ENCODE measurements around the gene AP4S1. TPM values are rescaled to one million over a fixed set of nuclear protein-coding genes. Genes with fewer than 3 reads are reported as not detected.
"Not testable (repeated sequence)": the region's sequence is repeated elsewhere in the genome, so short reads cannot be mapped to it uniquely, and the experiment has no call there.

The AP4S1 gene
- total RNA-seq, 1 donor from 2014 or later, result 5.3 TPM

GRCh38 chr14:31045501-31046080 lies 20.1 kb downstream of the AP4S1 start:
- Mint-ChIP-seq H3K9me3 (ENCODE audit: low read depth) (no peaks in the 10 kb centered on the region), H3K36me3 (ENCODE audit: low read depth) (no peaks in the 10 kb centered on the region), H3K27ac (ENCODE audit: unreplicated experiment) (no peak overlapping the region), H3K27me3 (ENCODE audit: low read depth) (no peaks in the 10 kb centered on the region), H3K4me1 (ENCODE audit: low read depth) (no peaks in the 10 kb centered on the region), H3K4me3 (ENCODE audit: unreplicated experiment) (no peak overlapping the region)
- TF ChIP-seq CTCF (IDR thresholded peaks at IDR 0.05), result no peak
- no peak for DNase-seq (ENCODE audit: low spot score)

DNA sequence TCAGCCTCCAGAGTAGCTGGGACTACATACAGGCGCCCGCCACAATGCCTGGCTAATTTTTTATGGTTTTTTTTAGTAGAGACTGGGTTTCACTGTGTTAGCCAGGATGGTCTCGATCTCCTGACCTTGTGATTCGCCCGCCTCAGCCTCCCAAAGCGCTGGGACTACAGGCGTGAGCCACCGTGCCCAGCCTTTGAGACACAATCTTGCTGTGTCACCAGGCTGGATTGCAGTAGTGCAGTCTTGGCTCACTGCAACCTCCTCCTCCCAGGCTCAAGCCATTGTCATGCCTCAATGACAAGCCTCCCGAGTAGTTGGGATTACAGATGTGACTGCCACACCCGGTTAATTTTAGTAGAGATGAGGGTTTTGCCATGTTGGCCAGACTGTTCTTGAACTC lies 22.1 kb downstream of the AP4S1 start:
- no peaks in the 10 kb centered on the region for H3K9me3 Mint-ChIP-seq (ENCODE audit: low read depth)
- H3K36me3 Mint-ChIP-seq (ENCODE audit: low read depth), result no peaks in the 10 kb centered on the region
- no peak for DNase-seq (ENCODE audit: low spot score)
- TF ChIP-seq CTCF (IDR thresholded peaks at IDR 0.05), result no peak
- H3K4me3 Mint-ChIP-seq (ENCODE audit: unreplicated experiment), result no peak overlapping the region
- H3K27ac Mint-ChIP-seq (ENCODE audit: unreplicated experiment), result no peak overlapping the region
- H3K27me3 Mint-ChIP-seq (ENCODE audit: low read depth), result no peaks in the 10 kb centered on the region
- H3K4me1 Mint-ChIP-seq (ENCODE audit: low read depth), result no peaks in the 10 kb centered on the region

- DNase-seq (ENCODE audit: low spot score), result no peak
- no peak overlapping the region for H3K4me3 Mint-ChIP-seq (ENCODE audit: unreplicated experiment)
- no peaks in the 10 kb centered on the region for H3K36me3 Mint-ChIP-seq (ENCODE audit: low read depth)
- H3K27ac Mint-ChIP-seq (ENCODE audit: unreplicated experiment), result no peak overlapping the region
- no peaks in the 10 kb centered on the region for H3K9me3 Mint-ChIP-seq (ENCODE audit: low read depth)
- no peaks in the 10 kb centered on the region for H3K4me1 Mint-ChIP-seq (ENCODE audit: low read depth)
- no peak for TF ChIP-seq CTCF (IDR thresholded peaks at IDR 0.05)
- H3K27me3 Mint-ChIP-seq (ENCODE audit: low read depth), result no peaks in the 10 kb centered on the region
These were observed 25.6 kb downstream of the AP4S1 start for GRCh38 chr14:31051023-31051422.

DNA sequence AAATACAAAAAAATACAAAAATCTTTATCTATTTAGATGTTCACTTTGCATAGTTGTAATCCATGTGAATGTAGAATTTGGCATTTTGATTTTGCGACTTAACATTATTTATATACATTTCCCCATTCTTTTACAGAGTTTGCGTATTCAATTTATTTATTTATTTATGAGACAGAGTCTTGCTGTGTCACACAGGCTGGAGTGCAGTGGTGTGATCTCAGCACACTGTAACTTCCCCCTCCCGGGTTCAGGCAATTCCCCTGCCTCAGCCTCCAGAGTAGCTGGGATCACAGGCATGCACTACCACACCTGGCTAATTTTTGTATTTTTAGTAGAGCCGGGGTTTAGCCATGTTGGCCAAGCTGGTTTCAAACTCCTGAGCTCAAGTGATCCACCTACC lies 26.1 kb downstream of the AP4S1 start:
- Mint-ChIP-seq H3K27ac (ENCODE audit: unreplicated experiment) (no peak overlapping the region), H3K9me3 (ENCODE audit: low read depth) (no peaks in the 10 kb centered on the region), H3K36me3 (ENCODE audit: low read depth) (no peaks in the 10 kb centered on the region), H3K4me1 (ENCODE audit: low read depth) (no peaks in the 10 kb centered on the region), H3K4me3 (ENCODE audit: unreplicated experiment) (no peak overlapping the region), H3K27me3 (ENCODE audit: low read depth) (no peaks in the 10 kb centered on the region)
- no peak for DNase-seq (ENCODE audit: low spot score)
- TF ChIP-seq CTCF (IDR thresholded peaks at IDR 0.05), result no peak

DNA sequence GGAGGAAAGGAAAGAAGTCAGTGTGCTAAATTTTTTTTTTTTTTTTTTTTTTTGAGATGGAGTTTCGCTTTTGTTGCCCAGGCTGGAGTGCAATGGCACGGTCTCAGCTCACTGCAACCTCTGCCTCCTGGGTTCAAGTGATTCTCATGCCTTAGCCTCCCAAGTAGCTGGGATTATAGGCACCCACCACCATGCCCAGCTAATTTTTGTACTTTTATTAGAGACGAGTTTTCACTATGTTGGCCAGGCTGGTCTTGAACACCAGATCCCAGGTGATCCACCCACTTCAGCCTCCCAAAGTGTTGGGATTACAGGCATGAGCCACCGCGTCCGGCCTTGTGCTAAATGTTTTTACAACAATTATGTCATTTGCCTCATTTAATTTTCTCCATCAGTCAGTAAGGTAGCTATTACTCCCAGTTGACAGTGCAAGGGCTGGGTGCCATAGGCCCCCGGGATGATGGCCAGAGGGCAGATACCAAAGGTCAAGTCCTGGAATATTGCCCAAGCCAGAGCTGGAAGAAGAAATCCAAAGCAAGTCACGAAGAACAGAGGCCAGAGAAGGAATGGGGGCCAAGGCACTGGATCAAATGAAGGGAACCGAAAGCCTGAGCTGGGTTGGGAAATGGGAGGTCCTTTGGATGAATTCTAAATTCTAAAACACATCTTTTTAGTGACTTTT lies 27.6 kb downstream of the AP4S1 start:
- H3K9me3 Mint-ChIP-seq (ENCODE audit: low read depth); DNase-seq (ENCODE audit: low spot score); H3K4me1 Mint-ChIP-seq (ENCODE audit: low read depth); H3K36me3 Mint-ChIP-seq (ENCODE audit: low read depth); H3K4me3 Mint-ChIP-seq (ENCODE audit: unreplicated experiment); H3K27me3 Mint-ChIP-seq (ENCODE audit: low read depth); H3K27ac Mint-ChIP-seq (ENCODE audit: unreplicated experiment): not testable (repeated sequence)

GRCh38 chr14:31057035-31057434 lies 31.6 kb downstream of the AP4S1 start:
- H3K27me3 Mint-ChIP-seq (ENCODE audit: low read depth), result no peaks in the 10 kb centered on the region
- DNase-seq (ENCODE audit: low spot score), result no peak
- no peak for TF ChIP-seq CTCF (IDR thresholded peaks at IDR 0.05)
- H3K27ac Mint-ChIP-seq (ENCODE audit: unreplicated experiment), result no peak overlapping the region
- H3K36me3 Mint-ChIP-seq (ENCODE audit: low read depth), result no peaks in the 10 kb centered on the region
- H3K4me3 Mint-ChIP-seq (ENCODE audit: unreplicated experiment), result no peak overlapping the region
- H3K9me3 Mint-ChIP-seq (ENCODE audit: low read depth), result no peaks in the 10 kb centered on the region
- peaks cover 6% of the 10 kb centered on the region for H3K4me1 Mint-ChIP-seq (ENCODE audit: low read depth)

All from chondrocyte (in vitro differentiated cells).